Measurements from ENCODE around the gene UIMC1.

UIMC1 gene

GRCh38 chr5:176902911-176903664, 103.5 kb downstream of the UIMC1 start:
- DNase-seq (ENCODE audit: low read depth in 2 of 2) = no peak

- DNase-seq (ENCODE audit: low read depth in 2 of 2) = no peak
These were observed 104.3 kb downstream of the UIMC1 start for GRCh38 chr5:176902102-176902814.

- DNase-seq (ENCODE audit: low read depth in 2 of 2) = no peak
These were observed 105.1 kb downstream of the UIMC1 start for GRCh38 chr5:176901260-176902101.

GRCh38 chr5:176900780-176901204, 105.8 kb downstream of the UIMC1 start:
- no peak for DNase-seq (ENCODE audit: low read depth in 2 of 2)

GRCh38 chr5:176899946-176900779, 106.4 kb downstream of the UIMC1 start:
- DNase-seq (ENCODE audit: low read depth in 2 of 2) = no peak

- DNase-seq (ENCODE audit: low read depth in 2 of 2) = no peak
These were observed 107.2 kb downstream of the UIMC1 start, which contains the start of gene HK3 for GRCh38 chr5:176899296-176899891. HK3 (minus strand) TSS chr5:176899346; CDS start chr5:176896159, 3,187 bp downstream.

GRCh38 chr5:176897263-176897662, 109.3 kb downstream of the UIMC1 start:
- no peak for DNase-seq (ENCODE audit: low read depth in 2 of 2)

GRCh38 chr5:176895831-176896230, 110.7 kb downstream of the UIMC1 start:
- no peak for DNase-seq (ENCODE audit: low read depth in 2 of 2)

- DNase-seq (ENCODE audit: low read depth in 2 of 2) = no peak
These were observed 112.3 kb downstream of the UIMC1 start for GRCh38 chr5:176894298-176894697.

GRCh38 chr5:176892663-176893062, 113.9 kb downstream of the UIMC1 start:
- no peak for DNase-seq (ENCODE audit: low read depth in 2 of 2)

GRCh38 chr5:176891331-176891958, 115.1 kb downstream of the UIMC1 start:
- no peak for DNase-seq (ENCODE audit: low read depth in 2 of 2)

GRCh38 chr5:176890455-176891330, 115.9 kb downstream of the UIMC1 start:
- DNase-seq (ENCODE audit: low read depth in 2 of 2) = no peak

- DNase-seq (ENCODE audit: low read depth in 2 of 2) = no peak
These were observed 117.0 kb downstream of the UIMC1 start for GRCh38 chr5:176889321-176890280.

GRCh38 chr5:176888865-176889165, 117.8 kb downstream of the UIMC1 start:
- DNase-seq (ENCODE audit: low read depth in 2 of 2) = no peak

- no peak for DNase-seq (ENCODE audit: low read depth in 2 of 2)
These were observed 118.3 kb downstream of the UIMC1 start for GRCh38 chr5:176888016-176888864.

GRCh38 chr5:176887252-176887849, 119.2 kb downstream of the UIMC1 start:
- no peak for DNase-seq (ENCODE audit: low read depth in 2 of 2)
